DMS79 (cell line): ENCODE measurements around the gene DIP2C.
"Not testable (repeated sequence)": the region's sequence is repeated elsewhere in the genome, so short reads cannot be mapped to it uniquely, and the experiment has no call there.

Experiments used
- DNase-seq: peaks from one replicate; lab custom pipeline; 2025; lab: John Stamatoyannopoulos, UW

DIP2C gene

DNA sequence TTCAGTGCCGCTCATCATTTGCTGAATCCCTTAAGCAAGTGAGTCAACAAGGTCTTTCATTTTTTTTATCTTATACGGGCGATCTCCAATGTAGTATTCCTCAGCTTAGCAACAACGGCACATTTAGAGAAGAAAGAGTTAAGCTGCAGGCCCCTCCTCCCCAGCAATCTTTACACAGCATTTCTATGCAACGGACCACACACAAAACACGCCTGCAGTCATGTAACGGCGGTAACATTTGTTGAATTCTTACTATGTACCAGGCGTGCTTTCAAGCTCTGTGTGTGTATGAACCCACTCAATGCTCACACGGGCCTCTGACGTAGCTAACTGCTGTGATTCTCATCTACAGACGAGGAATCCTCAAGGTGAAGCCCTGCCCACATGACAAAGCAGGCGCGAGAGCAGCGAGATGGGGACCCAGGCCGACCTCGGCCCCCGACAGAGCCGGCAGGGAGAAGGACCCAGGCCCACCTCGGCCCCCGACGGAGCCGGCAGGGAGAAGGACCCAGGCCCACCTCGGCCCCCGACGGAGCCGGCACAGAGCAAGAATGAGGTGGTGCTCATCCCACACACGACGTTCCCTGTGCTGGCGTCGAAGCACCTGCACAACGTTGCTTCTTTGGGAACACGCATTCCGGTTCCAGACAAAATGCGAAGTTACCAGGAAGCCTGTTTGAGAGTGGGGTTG is 313.5 kb downstream of the DIP2C start:
- DNase-seq: no peak

- DNase-seq: no peak
Observed at GRCh38 chr10:374354-374753, 315.1 kb downstream of the DIP2C start.

- peak; percentile 58 for DNase-seq
Observed at GRCh38 chr10:373526-374309, 315.8 kb downstream of the DIP2C start.

DNA sequence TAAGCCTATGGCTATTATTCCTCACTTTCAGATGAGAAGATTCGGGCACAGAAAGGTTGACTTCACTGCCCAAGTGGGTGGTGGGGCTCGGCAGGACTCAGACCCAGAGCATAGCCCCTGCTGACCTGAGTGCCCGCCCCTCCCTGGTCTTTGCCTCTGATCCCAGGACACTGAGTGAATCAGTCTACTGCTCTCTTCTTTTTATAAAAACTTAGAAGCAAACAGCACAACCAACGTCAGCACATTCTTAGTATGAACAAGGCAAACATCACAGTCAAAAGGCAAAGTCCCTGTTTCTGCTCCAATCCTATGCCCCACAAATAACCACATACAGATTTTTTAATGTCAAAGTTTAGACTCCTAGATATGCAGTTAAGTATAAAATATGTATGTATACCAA is 316.5 kb downstream of the DIP2C start:
- DNase-seq: no peak

DNA sequence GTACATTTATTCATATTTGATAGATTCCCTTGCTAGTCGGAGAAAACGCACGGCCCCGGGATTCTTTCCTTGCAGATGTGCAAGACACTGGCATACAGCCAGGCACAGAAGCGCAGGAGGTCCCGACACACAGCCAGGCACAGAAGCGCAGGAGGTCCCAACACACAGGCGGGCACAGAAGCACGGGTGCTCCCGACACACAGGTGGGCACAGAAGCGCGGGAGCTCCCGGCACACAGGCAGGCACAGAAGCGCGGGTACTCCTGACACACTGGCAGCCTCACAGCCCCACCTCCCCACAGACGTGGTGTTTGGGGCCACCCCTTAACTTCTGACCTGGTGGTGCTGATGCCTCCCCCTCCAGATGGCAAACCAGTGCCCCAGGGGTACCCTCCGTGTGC is 316.9 kb downstream of the DIP2C start:
- DNase-seq: no peak

GRCh38 chr10:371515-371914 is 318.0 kb downstream of the DIP2C start:
- DNase-seq: no peak

GRCh38 chr10:370449-370825 is 319.0 kb downstream of the DIP2C start:
- DNase-seq: no peak

GRCh38 chr10:369684-370448 is 319.6 kb downstream of the DIP2C start:
- no peak for DNase-seq

DNA sequence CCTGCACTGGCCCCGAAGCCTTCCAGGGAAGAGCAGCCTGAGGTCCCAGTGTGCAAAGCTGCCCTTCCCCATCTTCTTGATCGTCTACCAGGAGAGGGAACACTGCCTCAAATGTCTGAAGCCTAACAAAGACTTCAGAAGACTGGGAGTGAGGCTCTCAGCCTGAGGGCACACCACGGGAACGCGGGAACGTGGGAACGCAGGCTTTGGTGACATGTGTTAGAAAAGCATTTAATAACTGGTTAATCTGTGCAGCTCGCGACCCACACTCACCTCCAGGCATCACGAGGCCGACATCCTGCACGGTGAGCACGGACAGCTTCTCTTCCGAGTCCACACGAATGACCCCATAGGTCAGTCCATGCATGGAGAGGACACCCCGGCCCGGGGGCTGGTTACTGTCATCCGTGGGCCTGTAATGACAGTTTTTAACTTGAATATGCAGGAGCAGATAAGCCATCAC is 320.2 kb downstream of the DIP2C start:
- no peak for DNase-seq

GRCh38 chr10:368579-369220 is 320.8 kb downstream of the DIP2C start:
- DNase-seq: no peak

- DNase-seq: not testable (repeated sequence)
Observed at GRCh38 chr10:368107-368506, 321.4 kb downstream of the DIP2C start.

DNA sequence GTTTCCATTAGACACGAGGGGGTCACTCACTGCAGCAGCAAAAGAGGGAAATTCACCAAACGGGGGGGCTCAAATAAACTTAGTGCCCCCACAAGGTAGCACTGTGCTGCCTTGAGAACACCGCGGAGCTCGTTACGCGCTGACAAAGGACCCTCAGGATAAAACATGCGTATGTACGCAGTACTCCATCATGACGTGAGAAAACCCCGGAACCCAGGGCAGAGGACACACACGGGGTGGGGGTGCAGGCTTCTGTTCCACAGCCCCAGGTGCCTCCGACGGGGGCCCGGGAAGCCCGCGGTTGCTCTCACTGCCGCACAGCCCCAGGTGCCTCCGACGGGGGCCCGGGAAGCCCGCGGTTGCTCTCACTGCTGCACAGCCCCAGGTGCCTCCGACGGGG is 321.8 kb downstream of the DIP2C start:
- no peak for DNase-seq

GRCh38 chr10:366186-366585 is 323.3 kb downstream of the DIP2C start:
- DNase-seq: peak; percentile 15

DNA sequence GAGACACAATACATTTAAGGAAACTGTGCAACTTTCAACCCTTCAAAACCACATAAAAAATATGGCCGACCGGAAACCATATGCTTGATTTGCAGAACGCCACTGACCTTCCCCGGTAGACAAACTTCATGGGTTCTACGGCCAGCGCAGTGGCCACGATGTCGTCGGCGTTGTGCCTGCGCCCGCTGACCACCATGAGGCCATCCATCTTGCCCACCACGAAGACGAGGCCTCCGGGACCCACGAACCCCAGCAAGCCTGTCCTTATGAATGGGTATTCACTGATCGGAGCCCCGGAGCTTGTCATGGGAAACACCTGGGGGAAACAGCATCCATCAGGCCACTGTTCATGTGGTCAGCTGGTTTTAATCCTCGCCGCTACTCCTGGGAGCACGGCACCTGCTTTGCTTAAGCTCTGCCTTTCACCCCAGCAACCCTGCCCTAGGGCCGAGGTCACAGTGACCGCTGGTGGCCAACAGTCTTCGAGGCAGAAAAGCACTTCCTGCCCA is 325.1 kb downstream of the DIP2C start:
- DNase-seq: no peak

GRCh38 chr10:363152-363551 is 326.3 kb downstream of the DIP2C start:
- DNase-seq: no peak

DNA sequence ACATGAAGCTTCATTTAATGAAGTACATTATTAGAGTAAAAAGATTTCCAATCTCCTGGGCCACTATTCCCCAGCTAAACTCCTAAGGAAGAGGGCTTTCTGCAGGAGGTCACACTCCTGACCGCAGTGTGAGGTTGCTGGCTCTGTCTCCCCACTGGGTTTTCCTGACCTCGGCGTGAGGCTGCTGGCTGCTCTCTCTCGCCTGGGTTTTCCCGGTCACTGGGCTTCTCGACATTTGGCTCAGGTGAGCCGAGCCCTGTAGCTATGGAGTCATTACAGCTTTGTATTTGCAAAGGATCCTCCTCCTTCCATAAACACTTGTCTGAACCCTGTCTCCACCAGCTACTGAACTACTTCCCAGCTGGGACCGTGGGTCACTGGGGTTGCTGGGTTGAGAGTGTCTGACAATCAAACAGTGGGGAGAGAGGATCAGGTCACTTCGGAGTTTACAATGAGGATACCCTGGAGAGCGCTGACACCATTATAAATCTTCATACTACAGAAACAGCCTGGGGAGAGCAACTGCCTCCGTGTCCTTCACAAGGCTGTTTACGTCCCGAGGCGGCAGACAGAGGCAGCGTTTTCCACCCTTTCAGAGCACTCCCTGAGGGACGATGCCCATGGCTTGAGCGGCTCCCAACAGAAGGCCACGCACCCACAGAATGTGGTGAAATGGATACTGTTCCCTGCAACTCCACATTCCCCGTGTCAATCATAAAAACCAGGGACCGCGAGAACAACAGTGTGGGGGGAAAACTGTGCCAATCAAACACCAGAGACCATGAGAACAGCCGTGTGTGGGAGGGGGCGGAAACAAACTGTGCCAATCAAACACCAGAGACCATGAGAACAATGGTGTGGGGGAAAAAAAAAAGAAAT is 328.0 kb downstream of the DIP2C start:
- no peak for DNase-seq

DNA sequence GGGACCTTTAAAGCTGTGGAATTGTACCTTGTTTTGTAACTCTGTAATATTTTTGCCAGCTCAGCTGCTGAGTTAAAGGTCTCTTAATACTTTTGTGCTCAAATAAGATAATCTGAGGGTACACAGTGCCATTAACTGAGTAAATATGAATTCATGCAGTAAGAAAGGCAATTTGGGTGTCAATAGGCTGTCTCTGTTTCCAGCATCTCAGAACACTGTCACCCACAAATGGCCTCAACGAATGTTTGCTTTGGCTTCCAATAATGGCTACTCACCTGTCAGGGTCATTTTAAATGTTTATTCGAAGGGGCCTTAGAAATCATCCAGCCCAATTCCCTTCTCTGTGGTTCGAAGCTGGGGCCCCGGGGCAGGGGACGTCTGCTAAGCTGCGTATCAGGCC is 328.8 kb downstream of the DIP2C start:
- no peak for DNase-seq

DNA sequence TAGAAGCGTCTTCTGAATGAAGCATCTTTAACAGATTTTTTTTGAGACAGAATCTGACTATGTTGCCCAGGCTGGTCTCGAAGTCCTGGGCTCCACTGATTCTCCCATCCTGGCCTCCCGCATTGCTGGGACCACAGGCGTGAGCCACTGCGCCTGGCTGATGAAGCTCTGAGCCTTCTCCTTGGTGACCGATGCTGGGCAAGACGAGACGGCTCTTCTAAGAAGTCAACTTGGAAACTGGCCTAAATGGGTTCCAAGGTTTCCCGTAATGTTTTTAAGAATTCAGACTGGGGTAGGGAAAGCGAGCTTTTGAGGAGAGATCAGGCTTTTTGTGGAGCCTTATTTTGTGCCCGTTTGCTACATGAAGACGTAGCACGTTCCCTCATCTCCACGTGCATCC is 329.7 kb downstream of the DIP2C start:
- DNase-seq: no peak

DNA sequence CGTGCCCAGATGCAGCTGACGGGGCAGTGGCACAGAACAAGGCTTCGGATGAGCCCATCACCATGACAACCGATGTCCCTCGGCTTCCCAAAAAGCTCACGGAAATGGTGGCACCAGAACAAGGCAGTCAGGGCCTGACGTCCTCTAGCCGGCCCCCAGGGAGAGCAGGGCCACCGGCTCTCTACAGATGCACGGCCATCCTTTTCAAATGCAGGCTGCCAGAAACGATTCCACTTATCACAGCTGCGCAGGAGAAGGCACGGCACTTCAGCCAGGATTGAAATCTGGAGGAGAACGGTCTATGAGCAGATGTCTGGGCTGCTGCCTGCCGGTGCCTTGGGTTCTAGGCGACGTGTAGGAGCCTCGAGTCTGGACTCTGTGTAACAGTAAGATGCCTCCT is 330.4 kb downstream of the DIP2C start:
- DNase-seq: no peak

- no peak for DNase-seq
Observed at GRCh38 chr10:357201-357950, 332.1 kb downstream of the DIP2C start.
